ENCODE data around the gene ARID1B. TPM values are rescaled to one million over a fixed set of nuclear protein-coding genes. Genes with fewer than 3 reads are reported as not detected.

Gene ARID1B
- total and polyA plus RNA-seq, 2 experiments from 2014 or later: 41.9 to 72.7 TPM

- Histone ChIP-seq H3K27ac (peak overlapping the region; percentile 50), H3K4me1 (ENCODE audit: low read depth) (peaks cover 31% of the 10 kb centered on the region), H3K36me3 (no peaks in the 10 kb centered on the region), H3K9me3 (ENCODE audit: low read depth) (no peaks in the 10 kb centered on the region), H3K4me3 (no peak overlapping the region), H3K27me3 (no peaks in the 10 kb centered on the region)
- TF ChIP-seq CTCF (IDR thresholded peaks at IDR 0.05; ENCODE audit: low read depth, low read length): no peak
- DNase-seq (ENCODE audit: low read depth in 1 of 2, low spot score in 1 of 2): no peak
Observed at GRCh38 chr6:157159348-157159747, 382.2 kb downstream of the ARID1B start.

GRCh38 chr6:157161912-157162311 is 384.7 kb downstream of the ARID1B start:
- Histone ChIP-seq H3K9me3 (ENCODE audit: low read depth) (no peaks in the 10 kb centered on the region), H3K27me3 (no peaks in the 10 kb centered on the region), H3K4me1 (ENCODE audit: low read depth) (peaks cover 39% of the 10 kb centered on the region), H3K36me3 (no peaks in the 10 kb centered on the region), H3K4me3 (no peak overlapping the region), H3K27ac (peak overlapping the region; percentile 39)
- DNase-seq (ENCODE audit: low read depth in 1 of 2, low spot score in 1 of 2): no peak
- no peak for TF ChIP-seq CTCF (IDR thresholded peaks at IDR 0.05; ENCODE audit: low read depth, low read length)

GRCh38 chr6:157162766-157163433 is 385.7 kb downstream of the ARID1B start:
- Histone ChIP-seq H3K36me3 (no peaks in the 10 kb centered on the region), H3K27me3 (no peaks in the 10 kb centered on the region), H3K27ac (peak overlapping the region; percentile 39), H3K4me3 (no peak overlapping the region), H3K9me3 (ENCODE audit: low read depth) (no peaks in the 10 kb centered on the region), H3K4me1 (ENCODE audit: low read depth) (peaks cover 39% of the 10 kb centered on the region)
- TF ChIP-seq CTCF (IDR thresholded peaks at IDR 0.05; ENCODE audit: low read depth, low read length): no peak
- no peak for DNase-seq (ENCODE audit: low read depth in 1 of 2, low spot score in 1 of 2)

- no peak for DNase-seq (ENCODE audit: low read depth in 1 of 2, low spot score in 1 of 2)
- H3K36me3 ChIP-seq: no peaks in the 10 kb centered on the region
- H3K27ac ChIP-seq: peak overlapping the region; percentile 39
- H3K4me1 ChIP-seq (ENCODE audit: low read depth): peaks cover 32% of the 10 kb centered on the region
- no peaks in the 10 kb centered on the region for H3K27me3 ChIP-seq
- no peak for TF ChIP-seq CTCF (IDR thresholded peaks at IDR 0.05; ENCODE audit: low read depth, low read length)
- H3K4me3 ChIP-seq: no peak overlapping the region
- H3K9me3 ChIP-seq (ENCODE audit: low read depth): no peaks in the 10 kb centered on the region
Observed at GRCh38 chr6:157163434-157164159, 386.4 kb downstream of the ARID1B start.

GRCh38 chr6:157164972-157165371 is 387.8 kb downstream of the ARID1B start:
- H3K4me1 ChIP-seq (ENCODE audit: low read depth): peaks cover 34% of the 10 kb centered on the region
- TF ChIP-seq CTCF (IDR thresholded peaks at IDR 0.05; ENCODE audit: low read depth, low read length): no peak
- H3K36me3 ChIP-seq: no peaks in the 10 kb centered on the region
- H3K4me3 ChIP-seq: no peak overlapping the region
- no peaks in the 10 kb centered on the region for H3K27me3 ChIP-seq
- no peaks in the 10 kb centered on the region for H3K9me3 ChIP-seq (ENCODE audit: low read depth)
- peak overlapping the region; percentile 47 for H3K27ac ChIP-seq
- no peak for DNase-seq (ENCODE audit: low read depth in 1 of 2, low spot score in 1 of 2)
